Nasal cavity respiratory epithelium epithelial cell of viscerocranial mucosa (primary cell): ENCODE data around the gene UBALD2. TPM values are rescaled to one million over a fixed set of nuclear protein-coding genes. Genes with fewer than 3 reads are reported as not detected.

Source experiments
- total RNA-seq: library from RNA; depleted of rRNA; stranded (reverse); fragments of >200 nt; gene quantifications from 2 replicates; pipeline ENCODE4 v1.2.3, GENCODE V29; 2014

UBALD2 gene
- total RNA-seq, result 7.9 and 10.5 TPM in 2 replicates

DNA sequence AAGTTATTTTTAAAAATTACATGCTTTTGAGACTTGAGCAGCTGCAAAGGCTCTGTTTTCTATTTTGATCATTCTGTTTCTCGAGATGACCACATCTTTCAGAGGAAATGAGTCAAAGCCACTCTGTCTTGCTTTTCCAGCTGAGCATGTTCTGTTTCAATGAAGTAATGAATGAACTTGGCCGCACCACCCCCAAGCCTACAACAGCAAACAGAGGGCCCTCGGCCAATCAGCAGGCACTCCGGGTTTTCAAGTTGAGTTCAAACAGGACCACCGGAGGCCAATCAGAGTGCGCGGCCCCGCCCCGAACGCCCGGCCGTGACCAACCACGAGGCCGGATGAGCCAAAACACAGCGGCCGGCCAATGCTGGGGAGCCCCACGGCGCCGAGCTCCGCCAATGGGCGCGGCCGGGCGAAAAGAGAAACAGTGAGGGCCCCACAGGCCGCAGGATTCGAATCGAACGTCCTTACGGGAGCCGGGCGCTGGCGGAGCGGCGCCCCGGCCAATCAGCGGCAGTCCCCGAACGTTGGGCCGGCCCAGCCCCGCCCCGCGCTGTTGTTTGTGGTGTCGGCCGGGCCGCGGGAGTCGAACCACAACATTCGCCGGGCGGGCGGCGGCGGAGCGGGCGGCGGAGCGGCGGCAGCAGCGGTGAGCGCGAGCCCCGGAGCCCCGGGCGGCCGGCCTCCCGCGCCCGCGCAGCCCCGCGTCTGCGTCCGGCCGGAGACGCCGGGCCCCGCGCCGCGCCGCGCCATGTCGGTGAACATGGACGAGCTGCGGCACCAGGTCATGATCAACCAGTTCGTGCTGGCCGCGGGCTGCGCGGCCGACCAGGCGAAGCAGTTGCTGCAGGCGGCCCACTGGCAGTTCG, at the start of gene UBALD2:
UBALD2 (plus strand) TSS at position 594 of the 869 bp plus-strand sequence; CDS start at position 752, 158 bp downstream.

DNA sequence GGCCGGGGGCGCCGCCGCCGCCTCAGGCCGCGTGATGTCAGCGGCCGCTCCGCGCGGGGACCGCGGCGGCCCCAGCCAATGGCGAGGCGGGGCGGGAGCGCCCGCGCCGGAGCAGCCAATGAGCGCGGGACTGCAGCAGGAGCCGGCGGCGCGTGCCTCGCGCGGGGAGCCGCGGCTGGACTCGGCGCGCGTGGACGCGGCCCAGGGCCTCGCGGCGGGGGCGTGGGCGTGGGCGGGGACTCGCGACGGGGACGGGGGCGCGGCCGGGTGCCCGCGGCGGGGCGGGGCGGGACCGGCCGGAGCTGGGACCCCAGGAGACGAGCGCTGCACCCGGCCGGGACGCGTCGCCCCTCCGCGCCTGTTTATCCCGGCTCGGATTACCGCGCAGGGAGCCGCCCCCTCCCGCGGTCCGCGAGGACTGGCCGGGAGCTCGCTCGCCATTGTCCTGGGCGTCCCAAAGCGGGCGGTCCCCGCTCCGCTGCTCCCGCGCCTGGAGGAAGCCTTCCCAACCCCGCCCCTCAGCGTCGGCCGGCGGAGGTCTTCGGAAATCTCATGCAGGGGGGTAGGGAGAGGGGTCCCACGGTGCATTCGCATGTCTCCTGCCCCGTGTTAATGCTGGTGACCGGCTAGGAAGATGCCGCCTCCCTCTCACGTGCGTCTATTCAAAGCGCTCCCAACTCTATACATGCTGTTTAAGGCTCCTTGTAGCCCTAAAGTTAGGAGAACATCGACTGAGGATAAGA, 24.5 kb upstream of the UBALD2 start, which contains the start of gene RNF157:
RNF157 (minus strand) TSS at position 33 of the 743 bp plus-strand sequence. CDS start 253 bp downstream, outside the sequence.

GRCh38 chr17:76307966-76308338, 42.8 kb downstream of the UBALD2 start, which contains the start of gene QRICH2:
Gene QRICH2 (minus strand): TSS chr17:76308276. CDS start chr17:76307998, 278 bp downstream.

Other genes starting within 250 kb of the UBALD2 start
- 40.3 and 69.8 TPM in 2 replicates for gene EVPL, start 238.0 kb upstream of the UBALD2 start, total RNA-seq
- gene SRP68, start 192.8 kb upstream of the UBALD2 start, total RNA-seq, result 44.1 and 75.0 TPM in 2 replicates
- gene GALR2, start 190.6 kb upstream of the UBALD2 start, total RNA-seq, result 0.14 TPM in 1 of 2 replicates, not detected in the other
- gene ZACN, start 186.2 kb upstream of the UBALD2 start, total RNA-seq, result not detected in 2 replicates
- gene EXOC7, start 161.6 kb upstream of the UBALD2 start, total RNA-seq, result 36.2 and 66.5 TPM in 2 replicates
- not detected in 2 replicates for gene FOXJ1, start 124.1 kb upstream of the UBALD2 start, total RNA-seq
- gene RNF157, start 24.9 kb upstream of the UBALD2 start, total RNA-seq, result under 0.01 TPM in 1 of 2 replicates, not detected in the other
- gene QRICH2, start 42.9 kb downstream of the UBALD2 start, total RNA-seq, result 1.7 and 5.1 TPM in 2 replicates
- 28.4 and 55.9 TPM in 2 replicates for gene PRPSAP1, start 88.6 kb downstream of the UBALD2 start, total RNA-seq
- gene SPHK1, start 119.3 kb downstream of the UBALD2 start, total RNA-seq, result 70.4 and 72.0 TPM in 2 replicates
- gene UBE2O, start 187.8 kb downstream of the UBALD2 start, total RNA-seq, result 16.1 and 43.6 TPM in 2 replicates
- gene AANAT, start 202.3 kb downstream of the UBALD2 start, total RNA-seq, result not detected in 2 replicates
- 15.4 and 69.8 TPM in 2 replicates for gene RHBDF2, start 236.1 kb downstream of the UBALD2 start, total RNA-seq